GM21717 (cell line): Measurements from ENCODE around the gene TEAD2.
"Not testable (repeated sequence)": the region's sequence is repeated elsewhere in the genome, so short reads cannot be mapped to it uniquely, and the experiment has no call there.

Experiments
- ATAC-seq: cut with Tn5 transposase; IDR thresholded peaks from one replicate; pipeline ENCODE4 v1.9.1; 2021; ENCODE audit warnings: mild to moderate bottlenecking, moderate library complexity; ENCODE audit not compliant: unreplicated experiment

Gene TEAD2

DNA sequence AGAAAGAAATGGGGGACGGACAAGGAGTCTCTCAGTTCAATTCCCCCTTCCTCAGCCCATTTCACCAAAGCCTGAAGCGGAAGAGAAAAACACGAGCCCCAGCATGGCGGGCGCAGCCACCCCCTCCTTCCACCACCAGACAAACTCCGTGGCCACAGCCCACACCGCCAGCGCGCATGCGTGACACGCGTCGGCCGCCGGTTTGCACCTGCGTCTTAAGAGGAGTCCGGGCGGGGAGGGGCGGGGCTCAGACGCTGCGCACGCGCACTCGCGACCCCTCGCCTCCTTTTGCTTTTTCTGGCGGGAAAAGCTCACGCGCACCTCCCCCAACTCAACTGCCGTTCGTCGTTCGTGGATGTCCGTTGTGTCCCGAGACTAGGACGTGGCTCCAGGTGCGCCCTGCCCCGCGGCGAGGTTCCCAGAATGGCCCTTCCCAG is 25.7 kb upstream of the TEAD2 start, which contains the start of gene KASH5:
TSS of gene KASH5 (plus strand) at position 314 of the 437 bp plus-strand sequence. CDS start 2,635 bp downstream, outside the sequence.
- no peak for ATAC-seq

DNA sequence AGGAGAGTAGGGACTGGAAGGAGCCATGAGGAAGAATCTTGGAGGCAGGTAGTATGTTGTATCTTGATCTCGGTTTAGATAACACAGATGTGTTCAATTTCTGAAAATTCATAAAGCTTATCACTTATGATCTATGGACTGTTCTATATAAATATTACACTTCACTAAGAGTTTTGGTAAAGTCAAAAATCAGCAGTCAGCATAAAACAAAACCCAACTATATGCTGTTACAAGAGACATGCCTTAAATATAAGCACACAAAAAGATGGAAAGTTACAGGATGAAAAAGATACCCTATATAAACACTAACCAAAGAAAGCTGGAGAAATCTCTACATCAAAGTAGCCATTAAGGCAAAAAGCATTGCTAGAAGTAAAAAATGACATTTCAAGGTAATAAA is 21.4 kb upstream of the TEAD2 start:
- no peak for ATAC-seq

DNA sequence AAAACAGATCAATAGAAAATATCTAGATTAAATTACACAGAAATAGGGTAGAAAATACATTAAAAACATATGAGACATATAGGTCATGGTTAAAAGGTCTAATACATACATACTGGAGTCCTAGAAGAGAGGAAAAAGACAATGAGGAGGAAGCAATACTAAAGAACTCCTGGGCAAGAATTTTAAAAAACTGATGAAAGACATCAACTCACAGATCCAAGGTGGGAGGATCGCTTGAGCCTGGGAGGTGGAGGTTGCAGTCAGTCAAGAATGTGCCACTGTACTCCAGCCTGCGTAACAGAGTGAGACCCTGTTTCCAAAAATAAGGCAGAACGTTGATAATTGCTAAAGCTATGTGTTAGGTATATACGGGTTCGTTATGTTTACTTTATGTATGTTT is 20.4 kb upstream of the TEAD2 start:
- no peak for ATAC-seq

DNA sequence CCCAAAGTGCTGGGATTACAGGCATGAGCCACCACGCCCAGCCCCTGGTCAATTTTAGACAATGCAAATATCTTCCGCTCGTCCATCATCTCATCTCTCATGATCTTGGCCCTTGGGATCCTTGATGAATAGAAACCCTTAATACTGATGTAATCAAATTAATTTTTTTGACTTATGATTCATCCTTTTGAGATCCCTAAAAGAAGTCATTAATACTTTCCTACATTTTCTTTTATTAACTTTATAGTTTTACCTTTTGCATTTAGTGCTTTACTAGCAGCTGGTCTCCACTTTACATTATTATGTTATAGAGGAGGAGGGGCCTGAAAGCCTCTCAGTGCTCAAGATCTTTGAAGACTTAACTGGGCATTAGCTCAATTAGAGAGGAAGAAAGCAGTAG is 18.2 kb upstream of the TEAD2 start:
- no peak for ATAC-seq

DNA sequence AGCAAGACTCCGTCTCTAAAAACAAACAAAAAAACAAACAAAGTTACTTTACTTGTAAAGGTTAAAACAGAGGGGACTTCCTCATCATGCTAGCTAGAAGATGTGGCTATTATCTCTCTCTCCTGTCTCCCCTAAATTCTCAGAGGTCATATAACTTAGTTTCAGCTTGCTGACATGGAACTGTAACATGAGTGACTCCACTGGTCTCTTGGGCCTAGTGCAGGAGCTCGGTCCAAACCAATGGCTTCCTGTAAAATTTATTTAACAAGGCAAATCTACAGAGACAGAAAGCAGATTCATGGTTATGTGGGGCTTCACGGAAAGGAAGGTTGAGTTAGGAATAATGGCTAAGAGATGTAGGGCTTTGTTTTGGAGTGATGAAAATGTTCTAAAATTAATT is 16.3 kb upstream of the TEAD2 start:
- ATAC-seq, result no peak

DNA sequence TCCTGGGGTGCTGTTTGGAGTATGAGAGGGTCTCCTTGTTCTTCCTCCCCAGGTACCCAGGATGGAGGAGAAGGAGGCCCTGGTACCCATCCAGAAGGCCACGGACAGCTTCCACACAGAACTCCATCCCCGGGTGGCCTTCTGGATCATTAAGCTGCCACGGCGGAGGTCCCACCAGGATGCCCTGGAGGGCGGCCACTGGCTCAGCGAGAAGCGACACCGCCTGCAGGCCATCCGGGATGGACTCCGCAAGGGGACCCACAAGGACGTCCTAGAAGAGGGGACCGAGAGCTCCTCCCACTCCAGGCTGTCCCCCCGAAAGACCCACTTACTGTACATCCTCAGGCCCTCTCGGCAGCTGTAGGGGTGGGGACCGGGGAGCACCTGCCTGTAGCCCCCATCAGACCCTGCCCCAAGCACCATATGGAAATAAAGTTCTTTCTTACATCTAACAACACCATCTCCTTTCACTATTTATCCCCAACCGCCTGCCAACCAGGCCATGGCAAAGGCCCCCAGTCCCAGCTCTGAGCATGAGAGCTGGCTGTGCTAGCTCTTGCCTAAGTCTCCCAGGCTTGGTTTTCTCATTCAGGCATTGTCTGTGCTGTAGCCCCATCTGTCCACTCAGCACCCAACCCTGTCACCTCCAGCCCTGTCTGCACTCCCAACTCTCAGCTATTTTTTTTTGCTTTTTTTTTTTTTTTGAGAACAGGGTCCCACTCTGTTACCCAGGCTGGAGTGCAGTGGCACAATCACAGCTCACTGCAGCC is 12.6 kb upstream of the TEAD2 start:
- ATAC-seq, result no peak

DNA sequence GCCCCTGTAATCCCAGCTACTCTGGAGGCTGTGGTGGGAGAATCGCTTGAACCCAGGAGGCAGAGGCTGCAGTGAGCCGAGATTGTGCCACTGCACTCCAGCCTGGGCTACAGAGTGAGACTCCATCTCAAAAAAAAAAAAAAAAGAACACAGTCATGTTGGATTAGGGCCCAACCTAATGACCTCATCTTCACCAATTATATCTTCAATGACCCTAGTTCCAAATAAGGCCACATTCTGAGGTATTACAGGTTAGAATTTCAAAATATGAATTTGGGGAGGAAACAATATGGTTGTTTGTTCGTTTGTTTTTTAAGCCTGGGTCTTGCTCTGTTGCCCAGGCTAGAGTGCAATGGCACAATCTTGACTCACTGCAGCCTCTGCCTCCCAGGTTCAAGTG is 11.0 kb upstream of the TEAD2 start:
- not testable (repeated sequence) for ATAC-seq

DNA sequence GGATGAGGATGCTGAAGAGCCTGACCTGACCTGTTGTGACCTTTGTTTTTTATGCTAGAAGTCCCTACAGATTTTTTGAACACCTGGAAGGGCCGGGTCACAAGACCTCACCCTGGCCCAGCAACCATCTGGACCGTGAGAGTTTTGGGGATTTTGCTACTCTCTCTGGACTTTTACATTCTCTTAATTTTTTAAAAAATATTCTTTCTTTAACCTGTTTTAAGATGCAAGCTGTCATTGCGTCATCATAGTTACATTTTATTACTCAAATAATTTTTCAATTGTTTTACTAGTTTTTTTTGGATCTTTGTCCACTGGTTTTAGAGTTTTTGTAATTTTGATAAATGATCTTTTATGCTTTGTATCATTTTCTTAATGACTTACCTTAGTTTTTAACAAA is 9.0 kb upstream of the TEAD2 start:
- ATAC-seq, result no peak

DNA sequence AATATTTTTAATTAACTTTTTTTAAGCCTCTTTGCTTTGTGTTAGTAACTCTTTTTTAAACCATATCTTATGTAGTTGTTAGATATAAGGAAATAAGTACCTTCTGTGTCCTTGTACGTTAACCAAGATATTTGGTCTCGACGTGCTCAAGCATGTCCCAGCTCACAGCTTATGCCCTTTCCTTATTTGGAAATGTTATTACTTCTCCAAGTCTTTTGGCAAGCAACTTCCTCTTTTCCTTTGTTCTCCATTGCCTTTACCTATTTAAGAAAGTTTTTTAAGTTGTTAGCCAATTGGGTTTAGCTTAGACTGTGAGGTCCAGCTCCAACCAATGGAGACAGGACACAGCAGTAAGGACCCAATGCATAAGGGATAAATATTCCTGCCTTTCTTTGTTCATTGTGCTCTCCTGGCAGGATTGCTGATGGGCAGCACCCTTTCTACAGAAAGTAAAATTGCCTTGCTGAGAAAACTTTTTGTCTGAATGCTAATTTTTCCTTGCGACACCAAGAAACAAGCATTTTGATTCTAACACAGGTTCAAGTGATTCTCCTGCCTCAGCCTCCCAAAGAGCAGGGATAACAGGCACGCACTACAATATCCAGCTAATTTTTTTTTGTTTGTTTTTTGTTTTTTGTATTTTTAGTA is 6.6 kb upstream of the TEAD2 start:
- ATAC-seq, result no peak

GRCh38 chr19:49366110-49366509 is 3.9 kb upstream of the TEAD2 start:
- ATAC-seq, result no peak

DNA sequence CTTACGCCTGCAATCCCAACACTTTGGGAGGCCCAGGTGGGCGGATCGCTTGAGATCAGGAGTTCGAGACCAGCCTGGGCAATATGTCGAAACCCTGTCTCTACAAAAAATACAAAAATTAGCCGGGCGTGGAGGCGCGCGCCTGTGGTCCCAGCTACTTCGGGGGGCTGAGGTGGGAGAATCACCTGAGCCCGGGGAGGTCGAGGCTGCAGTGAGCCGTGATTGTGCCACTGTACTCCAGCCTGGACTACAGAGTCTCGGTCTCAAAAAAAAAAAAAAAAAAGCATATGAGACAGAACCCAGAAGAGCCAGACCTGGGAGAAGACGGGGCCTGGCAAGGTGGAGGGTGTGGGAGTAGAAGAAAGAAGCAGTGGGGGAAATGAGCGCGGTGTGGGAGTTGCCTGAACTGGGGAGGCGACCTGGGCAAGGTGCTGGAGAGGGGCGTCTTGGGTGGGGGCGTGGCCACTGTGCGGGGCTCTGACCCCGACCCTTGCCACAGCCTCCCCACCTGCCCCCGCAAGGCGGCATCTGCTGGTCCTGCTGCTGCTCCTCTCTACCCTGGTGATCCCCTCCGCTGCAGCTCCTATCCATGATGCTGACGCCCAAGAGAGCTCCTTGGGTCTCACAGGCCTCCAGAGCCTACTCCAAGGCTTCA is 2.0 kb upstream of the TEAD2 start:
- ATAC-seq, result no peak

- ATAC-seq, result peak; percentile 63
Observed at GRCh38 chr19:49363268-49364082, 1.3 kb upstream of the TEAD2 start, which contains the start of gene DKKL1. DKKL1 (plus strand) TSS chr19:49363877; CDS start chr19:49363999, 122 bp downstream.

- no peak for ATAC-seq
Observed at GRCh38 chr19:49362929-49363267, 682 bp upstream of the TEAD2 start.

- no peak for ATAC-seq
Observed at GRCh38 chr19:49361438-49362047, 673 bp downstream of the TEAD2 start.

DNA sequence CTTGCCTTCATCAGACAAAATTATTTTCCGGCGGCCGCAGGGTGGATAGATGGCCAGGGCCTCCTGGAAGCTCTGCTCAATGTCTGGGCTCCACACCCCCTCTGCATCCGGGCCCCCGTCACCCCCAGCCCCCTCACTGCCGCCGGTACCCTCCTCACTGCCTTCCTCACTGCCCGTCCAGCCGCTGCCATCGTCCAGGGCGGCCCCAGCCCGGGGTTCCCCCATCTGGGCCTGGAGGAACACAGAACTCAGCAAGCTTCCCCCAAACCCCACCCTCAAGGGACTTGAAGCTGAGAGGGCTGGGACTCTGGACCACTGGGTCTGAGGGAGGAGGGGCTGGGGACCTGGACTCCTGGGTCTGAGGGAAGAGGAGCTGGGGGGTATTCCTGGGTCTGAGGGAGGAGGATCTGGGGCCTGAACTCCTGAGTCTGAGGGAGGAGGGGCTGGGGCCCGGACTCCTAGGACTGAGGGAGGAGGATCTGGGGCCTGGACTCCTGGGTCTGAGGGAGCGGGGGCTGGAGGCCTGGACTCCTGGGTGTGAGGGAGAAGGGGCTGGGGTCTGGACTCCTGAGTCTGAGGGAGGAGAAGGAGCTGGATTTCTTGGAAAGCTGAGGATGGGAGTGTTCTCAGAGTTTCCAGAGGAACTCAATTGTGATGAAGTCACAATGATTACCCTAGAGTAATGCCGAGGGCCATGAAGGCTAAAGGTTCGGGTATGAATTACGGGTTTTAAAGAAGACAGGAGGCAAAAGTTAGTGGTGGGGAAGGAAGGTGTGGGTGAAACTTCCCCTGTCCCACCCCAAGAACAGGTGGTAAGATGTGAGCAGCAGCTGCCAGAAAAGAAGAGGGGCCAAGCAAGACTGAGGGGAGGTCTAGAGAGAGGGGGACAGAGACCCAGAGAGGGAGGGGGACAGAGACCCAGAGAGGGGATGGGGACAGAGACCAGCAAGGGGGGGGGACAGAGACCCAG is 2.1 kb downstream of the TEAD2 start:
- no peak for ATAC-seq

- ATAC-seq, result no peak
Observed at GRCh38 chr19:49357186-49357585, 5.0 kb downstream of the TEAD2 start.

GRCh38 chr19:49356382-49356781 is 5.8 kb downstream of the TEAD2 start:
- ATAC-seq, result no peak

GRCh38 chr19:49355909-49356353 is 6.3 kb downstream of the TEAD2 start:
- ATAC-seq, result no peak

DNA sequence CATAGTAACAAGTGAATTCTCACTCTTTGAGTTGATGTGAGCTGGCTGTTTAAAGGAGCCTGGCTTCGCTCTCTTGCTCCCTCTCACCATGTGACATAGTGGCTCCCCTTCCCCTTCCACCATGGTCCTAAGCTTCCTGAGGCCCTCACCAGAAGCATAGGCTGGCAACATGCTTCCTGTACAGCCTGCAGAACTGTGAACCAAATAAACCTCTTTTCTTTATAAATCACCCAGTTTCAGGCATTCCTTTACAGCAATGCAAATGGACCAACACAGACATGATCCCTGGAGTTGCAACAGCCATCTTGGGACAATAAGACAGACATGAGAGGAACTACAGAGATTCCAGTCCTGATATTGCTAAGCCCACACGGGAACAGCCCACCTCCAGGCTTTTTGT is 12.6 kb downstream of the TEAD2 start:
- ATAC-seq, result no peak
